Non-pigmented ciliary epithelial cell (primary cell): ENCODE results near the gene KRTAP2-2.

Source experiments
- DNase-seq: peaks from one replicate; pipeline ENCODE4 v3.0.0-alpha.2; 2010; ENCODE audit warnings: low read depth

KRTAP2-2 gene

DNA sequence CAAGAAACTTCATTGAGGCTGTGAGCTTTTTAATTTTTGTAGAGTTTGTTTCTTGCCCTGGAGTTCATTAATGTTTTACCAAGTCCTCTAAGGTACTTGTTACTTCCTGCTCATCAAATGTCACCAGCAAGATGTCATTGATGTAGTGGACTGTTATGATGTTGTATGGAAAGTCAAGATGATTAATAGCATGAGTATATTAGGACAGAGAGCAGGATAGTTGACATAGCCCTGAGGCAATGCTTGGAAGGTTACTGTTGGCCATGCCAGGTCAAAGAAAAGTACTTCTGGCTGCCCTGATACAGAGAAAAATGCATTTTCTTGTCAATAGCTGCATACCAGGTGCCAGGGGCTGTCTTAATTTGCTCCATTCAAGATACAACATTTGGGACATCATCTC, 34.7 kb downstream of the KRTAP2-2 start:
- DNase-seq = no peak

DNA sequence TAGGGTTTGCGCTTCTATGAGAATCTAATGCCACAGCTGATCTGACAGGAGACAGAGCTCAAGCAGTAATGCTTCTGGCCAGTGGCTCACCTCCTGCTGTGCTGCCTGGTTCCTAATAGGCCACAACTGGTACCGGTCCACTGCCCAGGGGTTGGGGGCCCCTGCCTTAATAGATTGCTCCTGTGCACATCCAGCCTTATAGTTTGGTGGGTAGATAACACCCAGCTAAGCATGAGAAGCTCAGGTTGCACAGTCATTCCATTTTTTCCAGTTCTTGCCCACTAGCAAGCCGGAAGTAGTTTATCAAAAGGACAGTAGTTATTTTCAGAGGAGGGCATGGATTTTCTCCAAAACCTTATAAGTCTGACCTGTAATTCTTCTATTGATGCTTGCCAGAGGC, 35.6 kb downstream of the KRTAP2-2 start:
- no peak for DNase-seq

DNA sequence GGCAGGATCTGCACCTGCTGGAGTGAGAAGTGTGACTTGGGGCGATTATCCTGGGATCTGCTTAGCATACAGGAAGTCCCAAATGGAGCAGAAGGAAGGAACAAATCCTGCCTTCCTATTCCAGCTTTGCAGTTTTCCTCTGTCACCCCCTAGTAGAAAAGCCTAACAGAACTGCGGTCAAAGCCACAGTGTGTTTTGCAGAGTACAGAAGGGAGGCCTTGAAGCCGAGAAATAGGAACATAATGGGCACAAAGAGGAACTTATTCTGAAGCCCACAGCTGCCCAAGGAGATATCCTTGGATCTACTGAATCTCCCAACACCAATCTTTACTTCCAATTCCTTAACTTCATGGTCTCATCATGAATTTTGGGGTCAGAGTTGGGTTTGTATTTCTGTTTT, 36.5 kb downstream of the KRTAP2-2 start:
- no peak for DNase-seq

DNA sequence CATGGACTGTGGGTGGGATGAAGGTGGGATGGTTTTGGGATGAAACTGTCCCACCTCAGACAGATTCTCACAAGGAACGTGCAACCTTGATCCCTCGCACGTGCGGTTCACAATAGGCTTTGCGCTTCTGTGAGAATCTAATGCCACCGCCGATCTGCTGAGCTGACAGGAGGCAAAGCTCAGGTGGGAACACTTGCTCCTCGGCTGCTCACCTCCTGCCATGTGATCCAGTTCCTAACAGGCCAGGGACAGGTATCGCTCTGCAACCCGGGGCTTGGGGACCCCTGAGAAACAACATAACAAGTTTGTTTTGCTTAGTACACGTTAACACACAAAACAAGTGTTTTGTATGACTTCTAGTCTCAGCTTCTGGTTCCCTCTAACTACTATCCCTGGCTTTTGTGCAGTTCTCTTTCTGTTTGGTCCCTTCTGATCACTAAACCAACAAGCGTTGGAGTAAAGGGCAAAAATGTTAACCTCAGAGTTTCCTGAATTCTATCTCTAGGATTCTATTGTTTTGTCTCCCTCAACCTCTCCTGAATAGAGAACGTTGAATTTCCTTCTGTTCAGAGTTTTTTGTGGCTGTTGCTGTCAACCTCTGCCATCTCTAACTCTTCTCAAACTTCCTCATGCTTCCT, 38.3 kb downstream of the KRTAP2-2 start:
- no peak for DNase-seq

DNA sequence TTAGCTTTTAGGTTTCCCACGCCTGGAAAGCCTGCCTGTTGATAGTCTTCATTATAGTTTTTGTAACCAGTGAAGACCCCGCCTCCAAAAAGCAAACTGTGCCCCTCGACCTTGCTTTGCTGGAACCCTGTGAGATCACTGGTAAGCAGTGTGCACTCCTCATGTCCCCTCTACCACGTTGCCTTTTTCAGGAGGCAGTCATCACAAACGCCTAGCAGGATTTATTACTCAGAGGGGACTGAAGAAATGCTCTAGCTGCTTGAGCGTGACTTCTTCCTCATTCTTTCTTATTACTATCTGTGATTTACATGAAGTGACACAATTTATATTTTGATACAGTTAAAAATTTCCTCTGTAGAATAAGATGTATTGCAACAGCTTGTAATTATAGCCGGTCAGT, 39.6 kb downstream of the KRTAP2-2 start:
- DNase-seq = no peak

DNA sequence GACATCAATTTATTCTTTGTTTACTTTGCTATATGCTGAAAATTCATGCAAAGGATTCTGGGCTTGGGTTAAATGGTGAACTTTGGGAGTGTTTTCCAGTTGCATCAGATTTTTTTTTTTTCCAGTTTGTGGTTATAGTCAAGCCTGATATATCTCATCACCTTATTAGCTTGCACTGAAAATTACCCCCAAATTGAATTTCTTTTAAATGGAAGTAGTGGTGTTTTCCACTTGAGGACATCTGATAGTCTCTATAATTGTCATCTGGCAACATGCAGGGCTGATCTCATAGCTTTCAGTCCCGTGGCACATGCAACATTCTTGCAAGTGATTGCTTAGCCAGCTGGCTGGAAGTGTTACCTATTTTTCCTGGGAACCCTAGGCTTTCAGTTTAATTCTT, 41.4 kb downstream of the KRTAP2-2 start:
- no peak for DNase-seq

DNA sequence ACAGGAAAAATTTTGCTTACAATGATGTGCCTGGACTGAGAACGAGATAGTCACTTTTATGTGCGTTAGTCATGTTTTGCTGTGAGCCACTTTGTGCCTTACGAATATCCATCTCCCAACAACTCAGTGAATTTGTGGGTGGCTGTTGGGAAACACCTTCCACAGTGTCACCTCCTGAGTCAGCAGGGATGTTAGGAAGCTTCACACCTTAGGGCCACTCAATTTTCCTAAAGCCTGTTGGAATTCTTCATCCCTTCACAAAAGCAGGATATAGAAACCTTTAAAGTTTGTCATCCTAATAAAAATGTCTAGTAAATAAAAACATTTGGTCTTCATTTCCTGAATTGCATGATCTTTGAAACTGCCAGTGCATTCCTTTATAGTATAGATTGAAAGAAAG, 41.8 kb downstream of the KRTAP2-2 start:
- no peak for DNase-seq

DNA sequence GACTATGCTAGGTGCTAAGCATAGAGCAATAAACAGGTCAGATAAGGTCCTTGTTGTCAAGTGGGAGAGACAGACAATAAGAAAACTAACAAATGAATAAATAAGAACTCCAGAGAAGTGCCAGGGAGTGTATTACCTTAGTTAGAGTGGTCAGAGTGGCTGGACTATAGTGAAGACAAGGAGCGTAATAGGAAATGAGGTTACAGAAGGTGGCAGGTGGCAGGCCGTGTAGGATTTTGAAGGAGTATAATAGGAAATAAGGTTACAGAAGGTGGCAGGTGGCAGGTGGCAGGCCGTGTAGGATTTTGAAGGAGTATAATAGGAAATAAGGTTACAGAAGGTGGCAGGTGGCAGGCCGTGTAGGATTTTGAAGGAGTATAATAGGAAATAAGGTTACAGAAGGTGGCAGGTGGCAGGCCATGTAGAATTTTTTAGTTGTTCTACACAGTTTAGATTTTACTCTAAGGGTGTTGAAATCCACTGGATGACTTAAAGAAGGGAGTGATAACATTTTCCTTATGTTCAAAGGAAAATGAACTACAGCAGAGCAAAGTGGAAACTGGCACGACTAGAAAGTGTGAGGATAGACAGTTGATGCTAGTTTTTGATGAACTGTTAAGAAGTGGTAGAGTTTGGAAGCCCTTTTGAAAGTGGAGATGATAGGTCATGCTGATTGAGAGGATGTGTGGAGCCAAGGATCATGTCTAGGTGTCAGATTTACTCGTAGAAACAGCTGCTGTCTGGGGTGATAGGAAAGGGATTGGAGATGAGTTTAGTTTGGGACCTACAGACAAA, 42.5 kb downstream of the KRTAP2-2 start:
- DNase-seq = no peak

DNA sequence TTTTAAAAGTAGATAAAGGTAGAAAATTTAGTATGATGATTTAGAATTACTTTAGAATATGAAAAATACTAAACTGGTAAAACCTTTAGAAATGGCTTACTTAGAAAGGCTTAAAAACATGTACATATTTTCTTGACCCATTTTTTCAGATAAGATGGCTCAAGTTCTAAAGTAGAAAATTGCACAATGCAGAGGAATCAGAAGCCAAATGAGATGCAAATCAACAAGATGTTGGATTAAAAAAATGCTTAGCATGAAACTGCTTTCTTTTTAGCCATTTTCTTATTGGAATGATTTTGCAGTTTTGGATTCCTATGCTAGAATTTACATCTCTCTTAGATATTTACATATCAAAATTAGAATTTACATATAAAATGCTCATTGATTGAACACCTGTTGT, 44.6 kb downstream of the KRTAP2-2 start:
- no peak for DNase-seq

DNA sequence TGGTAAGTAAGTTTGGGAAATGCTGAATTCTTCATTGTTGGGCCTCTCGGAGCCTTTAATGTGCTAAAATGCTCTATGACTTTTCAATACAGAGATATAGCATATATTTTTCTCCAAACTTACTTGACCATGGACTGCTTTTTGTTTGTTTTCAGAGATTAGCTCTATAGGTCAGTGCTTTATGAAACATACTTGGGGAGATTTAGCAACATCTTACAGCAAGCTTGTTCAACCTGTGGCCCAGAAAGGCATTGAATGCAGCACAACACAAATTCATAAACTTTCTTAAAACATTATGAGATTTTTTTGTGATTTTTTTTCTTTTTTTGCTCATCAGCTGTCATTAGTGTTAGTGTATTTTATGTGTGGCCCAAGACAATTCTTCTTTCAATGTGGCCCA, 45.1 kb downstream of the KRTAP2-2 start:
- DNase-seq = no peak

DNA sequence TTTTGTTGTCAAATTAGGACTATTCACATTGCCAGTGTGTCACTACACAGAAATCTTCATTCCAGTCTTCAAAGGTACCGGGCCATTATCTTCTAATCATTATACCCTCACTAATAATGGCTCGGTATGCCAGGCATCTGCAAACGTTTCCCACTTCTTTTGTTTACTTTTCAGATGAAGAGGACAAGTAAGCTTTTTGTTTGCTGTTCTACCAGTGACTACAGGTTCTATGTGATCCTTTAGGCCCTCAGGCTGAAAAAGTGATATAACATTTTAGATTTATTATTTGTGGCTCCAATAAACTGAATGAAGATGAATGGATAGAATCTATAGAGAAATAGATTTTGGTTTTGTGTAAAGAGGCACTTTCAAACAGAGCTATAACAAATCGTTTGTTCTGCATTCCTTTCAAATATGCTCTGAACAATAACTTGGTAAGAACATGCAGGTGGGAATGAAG, 45.7 kb downstream of the KRTAP2-2 start:
- no peak for DNase-seq

DNA sequence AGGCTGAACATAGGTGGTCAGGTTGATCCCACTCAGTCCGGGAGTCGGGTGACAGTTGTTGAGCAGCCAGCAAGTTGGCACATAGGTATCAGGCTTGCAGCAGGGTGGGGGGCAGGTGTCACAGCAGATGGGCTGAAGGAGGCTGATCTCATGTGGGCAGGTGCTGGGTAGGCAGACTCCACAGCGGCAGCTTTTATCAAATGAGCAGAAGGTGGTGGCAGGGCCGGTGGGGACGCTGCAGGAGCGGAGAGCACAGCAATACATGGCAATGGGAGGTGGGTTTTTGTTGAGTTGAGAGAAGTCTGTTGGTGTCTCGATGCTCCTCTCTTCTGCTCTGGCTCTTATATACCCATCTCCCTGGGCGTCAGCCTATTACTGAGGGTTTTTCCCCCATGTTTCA, 46.2 kb downstream of the KRTAP2-2 start, which contains the start of gene KRTAP3-1:
Gene KRTAP3-1, minus strand, starts transcription at position 318 of the 400 bp plus-strand sequence. Its CDS starts 54 bp downstream, at position 264.
- no peak for DNase-seq
